ENCODE results near the gene GGCX. TPM values are rescaled to one million over a fixed set of nuclear protein-coding genes. Genes with fewer than 3 reads are reported as not detected.

GGCX gene
- total and polyA plus RNA-seq, 2 donors (not counting 3 experiments of a cell fraction or from before 2014, with no cell fraction given): 48.0 to 62.7 TPM

DNA sequence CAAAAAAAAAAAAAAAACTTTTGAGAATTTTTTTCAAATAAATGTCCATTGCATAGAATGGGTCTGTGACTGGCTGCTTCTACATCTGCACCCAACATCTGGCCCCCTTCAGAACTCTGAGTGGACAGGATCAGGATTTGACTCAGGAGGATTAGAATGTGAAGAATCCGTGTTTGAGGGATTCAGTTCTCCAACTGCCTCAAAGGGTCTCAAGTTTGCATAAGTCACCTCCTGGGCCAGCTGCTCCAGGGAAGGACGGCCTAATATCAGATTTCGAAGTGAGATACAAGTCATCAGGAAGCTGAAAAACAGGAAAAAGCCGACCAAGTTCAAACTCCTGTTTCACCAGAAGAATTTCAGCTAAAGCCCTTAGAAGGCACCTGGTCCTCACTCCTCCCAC lies 11.5 kb downstream of the GGCX start:
- Histone ChIP-seq H3K9me1 (replicated peaks; ENCODE audit: control insufficient read depth, extremely low read depth, insufficient read depth, low read length) (no peaks in the 10 kb centered on the region), H2AFZ (ENCODE audit: low read depth, low read length) (no peak overlapping the region), H3K4me2 (ENCODE audit: insufficient read depth, low read length) (no peak overlapping the region), H3K27me3 (ENCODE audit: control insufficient read depth in 2 of 2, insufficient read depth in 2 of 2, low read length in 2 of 2) (no peaks in the 10 kb centered on the region), H3K9ac (replicated peaks; ENCODE audit: extremely low read depth, insufficient read depth, low read length) (no peak overlapping the region), H4K20me1 (replicated peaks; ENCODE audit: control insufficient read depth, extremely low read depth, insufficient read depth, low read length) (no peaks in the 10 kb centered on the region), H3K9me3 (replicated peaks; ENCODE audit: control insufficient read depth, insufficient read depth, low read length) (no peaks in the 10 kb centered on the region), H3K79me2 (ENCODE audit: control insufficient read depth, insufficient read depth, low read length) (no peaks in the 10 kb centered on the region), H3K4me1 (ENCODE audit: control insufficient read depth, extremely low read depth, insufficient read depth, low read length) (peaks cover 17% of the 10 kb centered on the region), H3K27ac (ENCODE audit: insufficient read depth, low read depth, low read length) (peak overlapping the region; percentile 56), H3K36me3 (ENCODE audit: control insufficient read depth in 2 of 2, extremely low read depth in 1 of 2, insufficient read depth in 2 of 2, low read length in 2 of 2) (peaks cover 13 to 40% of the 10 kb centered on the region in 2 experiments), H3K4me3 (replicated peaks in 1 of 3; ENCODE audit: insufficient read depth in 1 of 3, low read depth in 1 of 3, low read length in 3 of 3) (no peak overlapping the region)
- FAIRE-seq (no peak), DNase-seq (ENCODE audit: low read depth, low spot score) (peak; percentile 33)
- TF ChIP-seq POLR2AphosphoS5 (IDR thresholded peaks at IDR 0.05; ENCODE audit: insufficient read depth, low read depth, low read length) (no peak), GATA2 (IDR thresholded peaks at IDR 0.05; ENCODE audit: insufficient read depth, insufficient read length, low read depth, low read length) (peak; percentile 78), FOS (IDR thresholded peaks at IDR 0.05; ENCODE audit: borderline replicate concordance, insufficient read depth, low read length) (no peak)
- dilution Hi-C loops (cut with MboI; ENCODE audit: extremely low pct_ligation_motif_present, low sequenced_read_pairs) (no loop called here), intact Hi-C loops (cut with micrococcal nuclease) (loop anchor here (5.0 kb wide), 1 partner anchor 198 kb away; the partner anchor contains the start of genes ELMOD3 and RETSAT)
- POLR2A ChIA-PET: interaction anchor here (0.9 to 6.3 kb wide), 3 partner anchors 10 to 131 kb away, joined by 3 to 73 read pairs (median 13); partner anchors contain the start of genes MAT2A and SH2D6
- CTCF ChIA-PET: interaction anchor here (0.7 to 6.8 kb wide), 12 partner anchors 9 to 483 kb away, joined by 3 to 236 read pairs (median 4); partner anchors contain the start of genes ELMOD3, RETSAT and SH2D6
- BruUV-seq (replicated peaks): no TSS peak

DNA sequence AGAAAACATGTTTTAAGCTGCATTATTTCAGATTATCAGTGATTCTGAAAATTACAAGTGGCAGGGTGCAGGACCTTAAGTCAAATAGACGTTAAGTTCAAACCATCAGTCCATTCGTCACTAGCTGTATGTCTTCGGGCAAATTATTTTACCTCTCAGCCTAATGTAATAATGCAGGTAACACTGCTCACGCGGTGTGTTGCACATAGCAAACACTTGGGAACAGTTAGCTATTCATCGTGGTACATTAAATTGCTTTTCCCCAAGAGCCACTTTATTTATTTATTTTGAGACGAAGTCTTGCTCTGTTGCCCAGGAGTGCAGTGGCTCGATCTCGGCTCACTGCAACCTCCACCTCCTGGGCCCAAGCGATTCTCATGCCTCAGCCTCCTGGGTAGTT lies 12.2 kb downstream of the GGCX start:
- POLR2A ChIA-PET: interaction anchor here (0.6 to 6.3 kb wide), 5 partner anchors 9 to 130 kb away, joined by 3 to 73 read pairs (median 4); partner anchors contain the start of genes MAT2A and SH2D6
- Histone ChIP-seq H3K27ac (ENCODE audit: insufficient read depth, low read depth, low read length) (no peak overlapping the region), H3K9ac (replicated peaks; ENCODE audit: extremely low read depth, insufficient read depth, low read length) (no peak overlapping the region), H3K9me1 (replicated peaks; ENCODE audit: control insufficient read depth, extremely low read depth, insufficient read depth, low read length) (no peaks in the 10 kb centered on the region), H3K4me2 (ENCODE audit: insufficient read depth, low read length) (no peak overlapping the region), H3K36me3 (ENCODE audit: control insufficient read depth in 2 of 2, extremely low read depth in 1 of 2, insufficient read depth in 2 of 2, low read length in 2 of 2) (peaks cover 13 to 40% of the 10 kb centered on the region in 2 experiments), H3K9me3 (replicated peaks; ENCODE audit: control insufficient read depth, insufficient read depth, low read length) (no peaks in the 10 kb centered on the region), H2AFZ (ENCODE audit: low read depth, low read length) (no peak overlapping the region), H3K4me3 (replicated peaks in 1 of 3; ENCODE audit: insufficient read depth in 1 of 3, low read depth in 1 of 3, low read length in 3 of 3) (no peak overlapping the region), H3K4me1 (ENCODE audit: control insufficient read depth, extremely low read depth, insufficient read depth, low read length) (peaks cover 17% of the 10 kb centered on the region), H4K20me1 (replicated peaks; ENCODE audit: control insufficient read depth, extremely low read depth, insufficient read depth, low read length) (no peaks in the 10 kb centered on the region), H3K79me2 (ENCODE audit: control insufficient read depth, insufficient read depth, low read length) (no peaks in the 10 kb centered on the region), H3K27me3 (ENCODE audit: control insufficient read depth in 2 of 2, insufficient read depth in 2 of 2, low read length in 2 of 2) (no peaks in the 10 kb centered on the region)
- dilution Hi-C loops (cut with MboI; ENCODE audit: extremely low pct_ligation_motif_present, low sequenced_read_pairs) (no loop called here), intact Hi-C loops (cut with micrococcal nuclease) (no loop called here)
- FAIRE-seq: no peak
- no peak for DNase-seq (ENCODE audit: low read depth, low spot score)
- no peak for TF ChIP-seq POLR2AphosphoS5 (IDR thresholded peaks at IDR 0.05; ENCODE audit: insufficient read depth, low read depth, low read length)
- TF ChIP-seq EZH2 (IDR thresholded peaks at IDR 0.05; ENCODE audit: borderline replicate concordance, low read depth, low read length, severe bottlenecking): no peak
- TF ChIP-seq, protein P1, sequence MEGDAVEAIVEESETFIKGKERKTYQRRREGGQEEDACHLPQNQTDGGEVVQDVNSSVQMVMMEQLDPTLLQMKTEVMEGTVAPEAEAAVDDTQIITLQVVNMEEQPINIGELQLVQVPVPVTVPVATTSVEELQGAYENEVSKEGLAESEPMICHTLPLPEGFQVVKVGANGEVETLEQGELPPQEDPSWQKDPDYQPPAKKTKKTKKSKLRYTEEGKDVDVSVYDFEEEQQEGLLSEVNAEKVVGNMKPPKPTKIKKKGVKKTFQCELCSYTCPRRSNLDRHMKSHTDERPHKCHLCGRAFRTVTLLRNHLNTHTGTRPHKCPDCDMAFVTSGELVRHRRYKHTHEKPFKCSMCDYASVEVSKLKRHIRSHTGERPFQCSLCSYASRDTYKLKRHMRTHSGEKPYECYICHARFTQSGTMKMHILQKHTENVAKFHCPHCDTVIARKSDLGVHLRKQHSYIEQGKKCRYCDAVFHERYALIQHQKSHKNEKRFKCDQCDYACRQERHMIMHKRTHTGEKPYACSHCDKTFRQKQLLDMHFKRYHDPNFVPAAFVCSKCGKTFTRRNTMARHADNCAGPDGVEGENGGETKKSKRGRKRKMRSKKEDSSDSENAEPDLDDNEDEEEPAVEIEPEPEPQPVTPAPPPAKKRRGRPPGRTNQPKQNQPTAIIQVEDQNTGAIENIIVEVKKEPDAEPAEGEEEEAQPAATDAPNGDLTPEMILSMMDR (IDR thresholded peaks at IDR 0.05; ENCODE audit: extremely low read depth in 1 of 2, insufficient read depth in 1 of 2, low read depth in 1 of 2, low read length in 2 of 2): no peak
- no peak for TF ChIP-seq FOS (IDR thresholded peaks at IDR 0.05; ENCODE audit: borderline replicate concordance, insufficient read depth, low read length)
- TSS peak; percentile 8 for BruUV-seq (replicated peaks)
- CTCF ChIA-PET: interaction anchor here (1.0 to 6.8 kb wide), 9 partner anchors 29 to 482 kb away, joined by 3 to 236 read pairs (median 4); partner anchors contain the start of gene SH2D6
